GM12891 (cell line): Measurements from ENCODE around the gene TSEN54.

ENCODE experiments used
- DNase-seq: peaks from one replicate; pipeline ENCODE4 v3.0.0; 2011; ENCODE audit warnings: low spot score; ENCODE audit not compliant: insufficient read length
- FAIRE-seq: peaks from 2 replicates; lab custom pipeline; 2011; peaks lifted over from hg19 to GRCh38; lab: Jason Lieb, UNC
- PAX5 ChIP-seq: IDR thresholded peaks from 2 replicates; pipeline ENCODE4 v1.6.1; 2011; ENCODE audit warnings: low read length, moderate library complexity, mild to moderate bottlenecking; ENCODE audit not compliant: insufficient read depth, severe bottlenecking
- POLR2A ChIP-seq: IDR thresholded peaks from 2 replicates; pipeline ENCODE4 v1.6.1; 2011; ENCODE audit warnings: low read depth, low read length, control low read depth
- POLR2AphosphoS5 ChIP-seq: IDR thresholded peaks from 2 replicates; pipeline ENCODE4 v1.6.1; 2011; ENCODE audit warnings: low read depth, low read length, control low read depth
- POU2F2 ChIP-seq: IDR thresholded peaks from 2 replicates; pipeline ENCODE4 v1.6.1; 2011; ENCODE audit warnings: low read depth, mild to moderate bottlenecking, control low read depth, low read length, moderate library complexity
- SPI1 ChIP-seq: IDR thresholded peaks from 2 replicates; pipeline ENCODE4 v1.6.1; 2011; ENCODE audit warnings: low read depth, low read length, control low read depth
- TAF1 ChIP-seq: IDR thresholded peaks from 2 replicates; pipeline ENCODE4 v1.6.1; 2011; ENCODE audit warnings: low read depth, low read length, control low read depth

The TSEN54 gene

GRCh38 chr17:75540923-75541503, 24.7 kb downstream of the TSEN54 start:
- FAIRE-seq: no peak

GRCh38 chr17:75542229-75542628, 25.9 kb downstream of the TSEN54 start:
- DNase-seq: no peak
- TF ChIP-seq POLR2AphosphoS5 (no peak), SPI1 (no peak), POU2F2 (no peak), PAX5 (no peak), TAF1 (no peak), POLR2A (no peak)
- FAIRE-seq: no peak

More at GRCh38 chr17:75540923-75541503, 24.7 kb downstream of the TSEN54 start:
- no peak for TF ChIP-seq POU2F2
- no peak for TF ChIP-seq POLR2A
- no peak for TF ChIP-seq SPI1
- TF ChIP-seq POLR2AphosphoS5: no peak
- TF ChIP-seq TAF1: no peak
- no peak for TF ChIP-seq PAX5
- no peak for DNase-seq

GRCh38 chr17:75542728-75543336, 26.5 kb downstream of the TSEN54 start:
- DNase-seq (no peak), FAIRE-seq (no peak)
- TF ChIP-seq POU2F2: no peak
- TF ChIP-seq POLR2AphosphoS5: no peak
- TF ChIP-seq SPI1: no peak
- no peak for TF ChIP-seq TAF1
- no peak for TF ChIP-seq POLR2A
- no peak for TF ChIP-seq PAX5

- no peak for TF ChIP-seq PAX5
- TF ChIP-seq POLR2A: no peak
- no peak for TF ChIP-seq POLR2AphosphoS5
- TF ChIP-seq POU2F2: no peak
- TF ChIP-seq TAF1: no peak
- TF ChIP-seq SPI1: no peak
- no peak for FAIRE-seq
- DNase-seq: no peak
Observed at GRCh38 chr17:75544250-75544649, 27.9 kb downstream of the TSEN54 start.

GRCh38 chr17:75546181-75546580, 29.9 kb downstream of the TSEN54 start:
- FAIRE-seq: no peak

GRCh38 chr17:75547091-75547490, 30.8 kb downstream of the TSEN54 start:
- no peak for FAIRE-seq
- TF ChIP-seq POLR2A (no peak), TAF1 (no peak)
- DNase-seq: no peak

More at GRCh38 chr17:75546181-75546580, 29.9 kb downstream of the TSEN54 start:
- TF ChIP-seq SPI1 (no peak), TAF1 (no peak), PAX5 (no peak), POU2F2 (no peak), POLR2A (no peak), POLR2AphosphoS5 (no peak)
- DNase-seq: no peak

GRCh38 chr17:75548813-75549212, 32.5 kb downstream of the TSEN54 start:
- no peak for DNase-seq
- TF ChIP-seq TAF1 (no peak), POLR2A (no peak), PAX5 (no peak), POU2F2 (no peak), POLR2AphosphoS5 (no peak), SPI1 (no peak)
- FAIRE-seq: no peak

- no peak for DNase-seq
- TF ChIP-seq PAX5 (no peak), SPI1 (no peak)
- FAIRE-seq: no peak
Observed at GRCh38 chr17:75549246-75550138, 33.2 kb downstream of the TSEN54 start.

GRCh38 chr17:75550139-75550465, 33.8 kb downstream of the TSEN54 start:
- FAIRE-seq (no peak), DNase-seq (no peak)
- no peak for TF ChIP-seq PAX5
- TF ChIP-seq SPI1: no peak
- TF ChIP-seq POLR2AphosphoS5: no peak
- TF ChIP-seq POU2F2: no peak
- no peak for TF ChIP-seq POLR2A
- TF ChIP-seq TAF1: no peak

- no peak for TF ChIP-seq POLR2A
- no peak for TF ChIP-seq PAX5
- TF ChIP-seq POU2F2: no peak
- TF ChIP-seq TAF1: no peak
- no peak for TF ChIP-seq POLR2AphosphoS5
- TF ChIP-seq SPI1: no peak
- DNase-seq (no peak), FAIRE-seq (no peak)
Observed at GRCh38 chr17:75551266-75551665, 34.9 kb downstream of the TSEN54 start.
